T-helper 9 cell (primary cell): Measurements from ENCODE around the gene CHST6.
"Not testable (repeated sequence)": the region's sequence is repeated elsewhere in the genome, so short reads cannot be mapped to it uniquely, and the experiment has no call there.

ENCODE experiments used
- DNase-seq: peaks from one replicate; pipeline ENCODE4 v3.0.0-alpha.2; 2020

Gene CHST6

GRCh38 chr16:75433732-75434413 lies 61.4 kb downstream of the CHST6 start:
- DNase-seq = peak; percentile 3

- peak; percentile 94 for DNase-seq
These were observed 62.2 kb downstream of the CHST6 start, which contains the start of gene CFDP1 for GRCh38 chr16:75432828-75433731. Gene CFDP1 (minus strand): TSS chr16:75433503. CDS start chr16:75433352, 151 bp downstream.

- no peak for DNase-seq
These were observed 65.4 kb downstream of the CHST6 start for GRCh38 chr16:75429621-75430403.

- DNase-seq = not testable (repeated sequence)
These were observed 68.7 kb downstream of the CHST6 start for GRCh38 chr16:75426524-75426923.

GRCh38 chr16:75424105-75424762 lies 71.0 kb downstream of the CHST6 start:
- not testable (repeated sequence) for DNase-seq

- no peak for DNase-seq
These were observed 71.5 kb downstream of the CHST6 start for GRCh38 chr16:75423723-75424104.
